Erythroblast (primary cell): Measurements from ENCODE around the gene ICA1.

ENCODE experiments used
- GATA1 ChIP-seq: IDR thresholded peaks from 2 replicates; pipeline ENCODE4 v1.6.1; 2011; ENCODE audit warnings: low read depth, mild to moderate bottlenecking, control low read depth, low read length, moderate library complexity
- POLR2A ChIP-seq: IDR thresholded peaks from 2 replicates; pipeline ENCODE4 v1.6.1; 2011; ENCODE audit warnings: mild to moderate bottlenecking, low read length

GRCh38 chr7:8119262-8119661, 142.7 kb downstream of the ICA1 start:
- no peak for TF ChIP-seq POLR2A
- TF ChIP-seq GATA1, result no peak
